Tibial nerve (tissue), 3 donors: ENCODE results near the gene MLYCD.

ENCODE experiments used
- CTCF ChIP-seq, 5 experiments: fragments of 200-600 bp in 3 of 5; fragments of 450-650 bp in 2 of 5; sonication (generic) in 3 of 5; IDR thresholded peaks; one replicate each; pipeline ENCODE4 v1.5.1; 2016 to 2019; ENCODE audit warnings: antibody characterized with exemption in 5 of 5, mild to moderate bottlenecking in 3 of 5, moderate library complexity in 2 of 5
- POLR2A ChIP-seq, 2 donors: fragments of 450-650 bp; IDR thresholded peaks; one replicate each; pipeline ENCODE4 v1.6.1; 2017; ENCODE audit warnings: antibody characterized with exemption in 2 of 2, mild to moderate bottlenecking in 2 of 2, moderate library complexity in 2 of 2

GRCh38 chr16:83940630-83941378 is 41.9 kb downstream of the MLYCD start:
- no peak for TF ChIP-seq POLR2A (IDR thresholded peaks at IDR 0.05)
- TF ChIP-seq CTCF (IDR thresholded peaks at IDR 0.05) = no peak
